ENCODE results near the gene DTX1.

Gene DTX1

GRCh38 chr12:113136128-113136989, 79.8 kb downstream of the DTX1 start:
- TF ChIP-seq, protein P1, sequence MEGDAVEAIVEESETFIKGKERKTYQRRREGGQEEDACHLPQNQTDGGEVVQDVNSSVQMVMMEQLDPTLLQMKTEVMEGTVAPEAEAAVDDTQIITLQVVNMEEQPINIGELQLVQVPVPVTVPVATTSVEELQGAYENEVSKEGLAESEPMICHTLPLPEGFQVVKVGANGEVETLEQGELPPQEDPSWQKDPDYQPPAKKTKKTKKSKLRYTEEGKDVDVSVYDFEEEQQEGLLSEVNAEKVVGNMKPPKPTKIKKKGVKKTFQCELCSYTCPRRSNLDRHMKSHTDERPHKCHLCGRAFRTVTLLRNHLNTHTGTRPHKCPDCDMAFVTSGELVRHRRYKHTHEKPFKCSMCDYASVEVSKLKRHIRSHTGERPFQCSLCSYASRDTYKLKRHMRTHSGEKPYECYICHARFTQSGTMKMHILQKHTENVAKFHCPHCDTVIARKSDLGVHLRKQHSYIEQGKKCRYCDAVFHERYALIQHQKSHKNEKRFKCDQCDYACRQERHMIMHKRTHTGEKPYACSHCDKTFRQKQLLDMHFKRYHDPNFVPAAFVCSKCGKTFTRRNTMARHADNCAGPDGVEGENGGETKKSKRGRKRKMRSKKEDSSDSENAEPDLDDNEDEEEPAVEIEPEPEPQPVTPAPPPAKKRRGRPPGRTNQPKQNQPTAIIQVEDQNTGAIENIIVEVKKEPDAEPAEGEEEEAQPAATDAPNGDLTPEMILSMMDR (IDR thresholded peaks at IDR 0.05), result no peak

DNA sequence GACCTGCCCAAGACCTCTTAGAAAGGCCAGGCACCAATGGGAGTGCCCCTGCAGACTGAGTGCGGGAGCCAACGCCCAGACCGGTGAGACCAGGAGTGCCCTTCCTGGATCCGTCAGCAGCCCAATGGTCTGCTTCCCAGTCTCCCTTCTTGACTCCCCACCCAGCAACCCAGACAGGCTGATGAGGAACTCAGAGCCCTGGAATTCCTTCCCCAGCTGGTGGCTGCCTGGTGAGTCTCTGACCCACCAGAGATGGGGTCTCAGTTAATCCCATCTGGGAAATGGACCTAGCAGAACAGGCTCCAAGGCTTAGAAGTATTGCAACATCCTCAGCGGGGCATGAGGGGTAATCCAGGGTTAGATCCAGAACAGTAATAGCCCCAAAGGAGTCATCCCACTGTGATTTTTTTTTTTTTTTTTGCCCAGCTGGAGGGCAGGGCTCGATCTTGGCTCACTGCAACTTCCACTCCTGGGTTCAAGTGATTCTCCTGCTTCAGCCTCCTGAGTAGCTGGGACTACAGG, 80.5 kb downstream of the DTX1 start:
- TF ChIP-seq, protein P1 (IDR thresholded peaks at IDR 0.05), result no peak

GRCh38 chr12:113137861-113138783, 81.6 kb downstream of the DTX1 start:
- TF ChIP-seq, protein P1 (IDR thresholded peaks at IDR 0.05), result no peak

- TF ChIP-seq, protein P1 (IDR thresholded peaks at IDR 0.05), result no peak
These were observed 82.3 kb downstream of the DTX1 start for GRCh38 chr12:113138826-113139225.

- TF ChIP-seq, protein P1 (IDR thresholded peaks at IDR 0.05), result no peak
These were observed 84.2 kb downstream of the DTX1 start for GRCh38 chr12:113140706-113141105.

GRCh38 chr12:113142173-113142885, 85.8 kb downstream of the DTX1 start:
- TF ChIP-seq, protein P1 (IDR thresholded peaks at IDR 0.05), result no peak

- TF ChIP-seq, protein P1 (IDR thresholded peaks at IDR 0.05), result no peak
These were observed 86.4 kb downstream of the DTX1 start for GRCh38 chr12:113142886-113143332.

All from LNCAP (cell line).